ENCODE measurements around the gene A1BG.

The A1BG gene

GRCh38 chr19:58387338-58388174, 34.3 kb upstream of the A1BG start:
- no peaks in the 10 kb centered on the region for H3F3A ChIP-seq (ENCODE audit: low read depth)
- H3K4me3 ChIP-seq (ENCODE audit: low read length, poor library complexity, severe bottlenecking), result peak overlapping the region; percentile 96
- H3K36me3 ChIP-seq (ENCODE audit: insufficient read depth, low read length), result peaks cover 6% of the 10 kb centered on the region; the same call in 1 of the 2 replicates
- H3K4me1 ChIP-seq (ENCODE audit: insufficient read depth, low read length, poor library complexity, severe bottlenecking), result peaks cover 28% of the 10 kb centered on the region
- H4K20me1 ChIP-seq (ENCODE audit: insufficient read depth, low read length, poor library complexity, severe bottlenecking), result peaks cover 37% of the 10 kb centered on the region
- H3K9ac ChIP-seq (ENCODE audit: low read depth, low read length, poor library complexity, severe bottlenecking), result peak overlapping the region; percentile 81
- no peaks in the 10 kb centered on the region for H3K9me2 ChIP-seq (replicated peaks; ENCODE audit: low read depth, low read length)
- no peaks in the 10 kb centered on the region for H3K27me3 ChIP-seq (ENCODE audit: insufficient read depth, low read length, poor library complexity, severe bottlenecking)
- peaks cover 70% of the 10 kb centered on the region for H3K79me2 ChIP-seq (ENCODE audit: insufficient read depth, low read length)
- TF ChIP-seq EZH2phosphoT487 (IDR thresholded peaks at IDR 0.05; ENCODE audit: borderline replicate concordance), result no peak
- peak; percentile 43 for TF ChIP-seq CTCF (conservative IDR thresholded peaks at IDR 0.05; ENCODE audit: low read length)
- no peaks in the 10 kb centered on the region for H3K9me3 ChIP-seq (ENCODE audit: insufficient read depth, low read depth, low read length)
- peak overlapping the region; percentile 99 for H3K4me2 ChIP-seq (ENCODE audit: low read depth, low read length, poor library complexity, severe bottlenecking)
- no peak overlapping the region for H2AFZ ChIP-seq (ENCODE audit: low read length)

- Histone ChIP-seq H3K79me2 (ENCODE audit: insufficient read depth, low read length) (peaks cover 62% of the 10 kb centered on the region), H3K4me1 (ENCODE audit: insufficient read depth, low read length, poor library complexity, severe bottlenecking) (peaks cover 34% of the 10 kb centered on the region), H4K20me1 (ENCODE audit: insufficient read depth, low read length, poor library complexity, severe bottlenecking) (peaks cover 35% of the 10 kb centered on the region), H3K27me3 (ENCODE audit: insufficient read depth, low read length, poor library complexity, severe bottlenecking) (no peaks in the 10 kb centered on the region), H2AFZ (ENCODE audit: low read length) (peak within 1 kb of the TSS; percentile 77), H3F3A (ENCODE audit: low read depth) (no peaks in the 10 kb centered on the region), H3K36me3 (ENCODE audit: insufficient read depth, low read length) (peaks cover 6% of the 10 kb centered on the region; the same call in 1 of the 2 replicates), H3K9me3 (ENCODE audit: insufficient read depth, low read depth, low read length) (no peaks in the 10 kb centered on the region), H3K4me3 (ENCODE audit: low read length, poor library complexity, severe bottlenecking) (peak within 1 kb of the TSS; percentile 96), H3K9me2 (replicated peaks; ENCODE audit: low read depth, low read length) (no peaks in the 10 kb centered on the region), H3K4me2 (ENCODE audit: low read depth, low read length, poor library complexity, severe bottlenecking) (peak within 1 kb of the TSS; percentile 99), H3K9ac (ENCODE audit: low read depth, low read length, poor library complexity, severe bottlenecking) (peak within 1 kb of the TSS; percentile 99)
- TF ChIP-seq CTCF (conservative IDR thresholded peaks at IDR 0.05; ENCODE audit: low read length) (no peak), EZH2phosphoT487 (IDR thresholded peaks at IDR 0.05; ENCODE audit: borderline replicate concordance) (no peak)
Observed at GRCh38 chr19:58386576-58387337, 33.5 kb upstream of the A1BG start, which contains the start of gene RPS5. TSS of gene RPS5 (plus strand) at chr19:58387269. CDS start at chr19:58388138, 869 bp downstream.

- Histone ChIP-seq H2AFZ (ENCODE audit: low read length) (peak overlapping the region; percentile 77), H3K4me2 (ENCODE audit: low read depth, low read length, poor library complexity, severe bottlenecking) (peak overlapping the region; percentile 88)
Observed at GRCh38 chr19:58385891-58386575, 32.7 kb upstream of the A1BG start.

More at GRCh38 chr19:58385891-58386575, 32.7 kb upstream of the A1BG start:
- Histone ChIP-seq H3K9ac (ENCODE audit: low read depth, low read length, poor library complexity, severe bottlenecking) (peak overlapping the region; percentile 99), H3K36me3 (ENCODE audit: insufficient read depth, low read length) (peaks cover 6% of the 10 kb centered on the region; the same call in 1 of the 2 replicates), H3K9me3 (ENCODE audit: insufficient read depth, low read depth, low read length) (no peaks in the 10 kb centered on the region), H3K4me1 (ENCODE audit: insufficient read depth, low read length, poor library complexity, severe bottlenecking) (peaks cover 31% of the 10 kb centered on the region), H3K4me3 (ENCODE audit: low read length, poor library complexity, severe bottlenecking) (peak overlapping the region; percentile 96), H3K27me3 (ENCODE audit: insufficient read depth, low read length, poor library complexity, severe bottlenecking) (no peaks in the 10 kb centered on the region), H4K20me1 (ENCODE audit: insufficient read depth, low read length, poor library complexity, severe bottlenecking) (peaks cover 34% of the 10 kb centered on the region), H3K79me2 (ENCODE audit: insufficient read depth, low read length) (peaks cover 55% of the 10 kb centered on the region), H3F3A (ENCODE audit: low read depth) (no peaks in the 10 kb centered on the region), H3K9me2 (replicated peaks; ENCODE audit: low read depth, low read length) (no peaks in the 10 kb centered on the region)
- TF ChIP-seq CTCF (conservative IDR thresholded peaks at IDR 0.05; ENCODE audit: low read length), result no peak
- TF ChIP-seq EZH2phosphoT487 (IDR thresholded peaks at IDR 0.05; ENCODE audit: borderline replicate concordance), result no peak

Measured in Loucy (cell line).